Bronchial epithelial cell (primary cell): ENCODE measurements around the gene PSMA7. TPM values are rescaled to one million over a fixed set of nuclear protein-coding genes. Genes with fewer than 3 reads are reported as not detected.

Experiments
- DNase-seq: peaks from one replicate; pipeline ENCODE4 v3.0.0-alpha.2; 2010; ENCODE audit warnings: low read depth
- FAIRE-seq: peaks from 2 replicates; lab custom pipeline; 2011; peaks lifted over from hg19 to GRCh38; lab: Jason Lieb, UNC
- H3K27me3 ChIP-seq: 2 replicates; pipeline ENCODE4 v1.5.1; 2011; ENCODE audit warnings: low read length; ENCODE audit not compliant: control insufficient read depth, insufficient read depth
- H3K36me3 ChIP-seq: 2 replicates; pipeline ENCODE4 v1.5.1; 2011; ENCODE audit warnings: low read length; ENCODE audit not compliant: control insufficient read depth, insufficient read depth
- H3K4me3 ChIP-seq: 2 replicates; pipeline ENCODE4 v1.5.1; 2011; ENCODE audit warnings: mild to moderate bottlenecking, low read depth, low read length, control low read depth
- CTCF ChIP-seq: IDR thresholded peaks from 2 replicates; pipeline ENCODE4 v1.5.1; 2011; ENCODE audit warnings: mild to moderate bottlenecking, moderate library complexity, low read length, control low read depth, inconsistent platforms; ENCODE audit not compliant: insufficient read depth, severe bottlenecking
- total RNA-seq: library from RNA; depleted of rRNA; stranded (reverse); fragments of >200 nt; gene quantifications from 2 replicates; pipeline ENCODE4 v1.2.1, GENCODE V29; 2014

The PSMA7 gene
- total RNA-seq, 1 donor from 2014 or later, result 516 TPM

GRCh38 chr20:62167474-62167873, 24.3 kb upstream of the PSMA7 start:
- Histone ChIP-seq H3K27me3 (no peaks in the 10 kb centered on the region), H3K36me3 (peaks cover 33% of the 10 kb centered on the region), H3K4me3 (no peak overlapping the region)
- no peak for DNase-seq
- no peak for FAIRE-seq
- no peak for TF ChIP-seq CTCF

- no peak for TF ChIP-seq CTCF
- Histone ChIP-seq H3K36me3 (peaks cover 32% of the 10 kb centered on the region), H3K27me3 (no peaks in the 10 kb centered on the region), H3K4me3 (no peak overlapping the region)
- DNase-seq, result no peak
- no peak for FAIRE-seq
These were observed 22.7 kb upstream of the PSMA7 start for GRCh38 chr20:62165762-62166399.

- no peak for FAIRE-seq
- no peaks in the 10 kb centered on the region for H3K27me3 ChIP-seq
- TF ChIP-seq CTCF, result no peak
- DNase-seq, result no peak
- no peak overlapping the region for H3K4me3 ChIP-seq
- H3K36me3 ChIP-seq, result peaks cover 32% of the 10 kb centered on the region
These were observed 21.9 kb upstream of the PSMA7 start for GRCh38 chr20:62164879-62165761.

- TF ChIP-seq CTCF, result no peak
- FAIRE-seq (no peak), DNase-seq (no peak)
- H3K4me3 ChIP-seq, result no peak overlapping the region
- H3K36me3 ChIP-seq, result peaks cover 32% of the 10 kb centered on the region
- no peaks in the 10 kb centered on the region for H3K27me3 ChIP-seq
These were observed 21.0 kb upstream of the PSMA7 start for GRCh38 chr20:62163986-62164762.

- no peaks in the 10 kb centered on the region for H3K27me3 ChIP-seq
- peaks cover 31% of the 10 kb centered on the region for H3K36me3 ChIP-seq
- H3K4me3 ChIP-seq, result no peak overlapping the region
- TF ChIP-seq CTCF, result no peak
- no peak for FAIRE-seq
- no peak for DNase-seq
These were observed 20.3 kb upstream of the PSMA7 start for GRCh38 chr20:62163485-62163865.
